Measurements from ENCODE around the gene SPINK5.

Gene SPINK5

DNA sequence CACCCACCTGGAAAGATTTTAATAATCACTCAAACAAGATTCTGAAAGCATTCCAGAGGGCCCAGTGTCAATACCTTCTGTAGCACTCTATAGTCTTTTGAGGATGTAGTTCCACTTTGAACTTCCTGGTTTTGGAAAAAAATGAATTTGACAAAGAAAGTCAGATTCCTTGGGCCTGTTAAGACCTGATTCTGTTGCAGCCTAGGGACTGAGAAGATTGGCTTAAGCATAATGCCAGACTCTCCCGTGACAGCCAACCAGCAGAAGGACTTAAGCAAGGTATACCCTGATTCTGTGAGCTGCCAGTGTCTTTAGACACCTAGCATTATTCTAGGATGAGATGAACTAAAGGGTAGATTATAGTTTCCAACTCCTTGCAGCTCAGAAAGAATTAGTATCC is 6.8 kb downstream of the SPINK5 start:
- Histone ChIP-seq H3K36me3 (ENCODE audit: insufficient read depth, low read length) (no peaks in the 10 kb centered on the region), H3K9me3 (replicated peaks; ENCODE audit: low read length) (no peaks in the 10 kb centered on the region), H3K9ac (ENCODE audit: low read depth, low read length) (no peak overlapping the region), H3K4me3 (ENCODE audit: low read length) (no peak overlapping the region), H3K4me2 (ENCODE audit: low read length) (no peak overlapping the region), H3K4me1 (ENCODE audit: control insufficient read depth, insufficient read depth, low read length) (no peaks in the 10 kb centered on the region), H3K27me3 (ENCODE audit: control insufficient read depth, insufficient read depth, low read length) (no peaks in the 10 kb centered on the region)

DNA sequence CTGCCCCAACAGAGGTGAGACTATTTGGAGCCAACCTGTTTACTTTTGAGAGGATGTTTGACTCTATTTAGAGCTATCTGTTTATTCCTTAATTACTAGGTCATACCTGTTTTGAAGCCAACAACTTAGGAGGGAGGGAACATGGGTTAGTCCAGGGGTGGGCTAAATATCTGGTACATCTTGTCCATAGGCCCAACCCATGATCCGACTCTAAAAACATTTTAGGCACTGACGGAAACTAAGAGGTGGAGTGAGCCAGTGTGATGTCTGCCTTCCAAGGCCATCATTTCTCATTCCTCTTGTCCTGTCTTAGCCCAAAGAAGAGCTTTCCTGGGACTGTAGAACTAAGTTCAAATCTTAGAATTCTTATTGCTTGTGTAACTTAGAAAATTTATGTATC is 8.4 kb downstream of the SPINK5 start:
- H3K4me3 ChIP-seq (ENCODE audit: low read length) = no peak overlapping the region
- H3K36me3 ChIP-seq (ENCODE audit: insufficient read depth, low read length) = no peaks in the 10 kb centered on the region

DNA sequence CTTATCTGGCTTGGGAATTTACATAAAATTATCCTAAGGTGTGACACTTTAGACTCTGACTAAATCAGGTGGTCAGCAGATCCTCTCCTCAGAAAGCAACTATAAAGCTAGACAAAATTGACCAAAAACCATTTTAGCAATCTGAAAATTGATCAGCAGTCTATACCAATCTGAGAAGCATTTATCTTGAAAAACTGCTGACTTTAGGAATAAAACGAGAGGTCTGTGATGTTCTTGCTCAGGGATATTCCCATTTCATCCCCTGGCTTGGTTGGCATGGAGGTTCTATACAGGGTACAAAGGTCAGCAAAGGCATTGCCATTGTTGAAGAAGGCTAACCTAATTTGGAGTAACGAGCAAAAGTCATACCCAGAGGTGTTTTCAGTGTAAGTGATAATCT is 11.7 kb downstream of the SPINK5 start:
- Histone ChIP-seq H3K36me3 (ENCODE audit: insufficient read depth, low read length) (no peaks in the 10 kb centered on the region), H3K27me3 (ENCODE audit: control insufficient read depth, insufficient read depth, low read length) (no peaks in the 10 kb centered on the region), H3K9me3 (replicated peaks; ENCODE audit: low read length) (no peaks in the 10 kb centered on the region), H3K4me3 (ENCODE audit: low read length) (no peak overlapping the region), H3K4me1 (ENCODE audit: control insufficient read depth, insufficient read depth, low read length) (no peaks in the 10 kb centered on the region), H3K9ac (ENCODE audit: low read depth, low read length) (no peak overlapping the region), H3K4me2 (ENCODE audit: low read length) (no peak overlapping the region)

More for the DNA sequence above, 8.4 kb downstream of the SPINK5 start:
- no peaks in the 10 kb centered on the region for H3K9me3 ChIP-seq (replicated peaks; ENCODE audit: low read length)
- H3K9ac ChIP-seq (ENCODE audit: low read depth, low read length) = no peak overlapping the region
- H3K27me3 ChIP-seq (ENCODE audit: control insufficient read depth, insufficient read depth, low read length) = no peaks in the 10 kb centered on the region
- H3K4me2 ChIP-seq (ENCODE audit: low read length) = no peak overlapping the region
- H3K4me1 ChIP-seq (ENCODE audit: control insufficient read depth, insufficient read depth, low read length) = no peaks in the 10 kb centered on the region

DNA sequence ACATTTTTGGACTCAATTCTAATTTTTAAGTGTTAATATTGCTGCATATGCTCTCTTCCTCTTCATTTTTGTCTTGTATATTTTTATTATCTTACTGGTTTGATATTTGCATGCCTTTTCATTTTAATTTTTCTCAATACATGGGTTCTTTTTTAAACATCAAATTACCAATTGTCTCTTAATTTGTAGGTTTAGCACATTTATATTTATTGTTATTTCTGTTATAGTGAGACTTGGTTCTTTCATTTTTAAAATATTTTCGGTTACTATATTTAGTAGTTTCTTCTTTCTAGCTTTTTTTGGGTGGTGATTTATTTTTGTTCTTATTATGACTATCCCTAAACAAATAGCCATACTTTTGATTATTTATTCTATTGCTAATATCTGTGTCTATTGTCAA is 19.4 kb downstream of the SPINK5 start:
- Histone ChIP-seq H3K9me3 (replicated peaks; ENCODE audit: low read length) (no peaks in the 10 kb centered on the region), H3K36me3 (ENCODE audit: insufficient read depth, low read length) (no peaks in the 10 kb centered on the region), H3K27me3 (ENCODE audit: control insufficient read depth, insufficient read depth, low read length) (no peaks in the 10 kb centered on the region), H3K9ac (ENCODE audit: low read depth, low read length) (no peak overlapping the region), H3K4me2 (ENCODE audit: low read length) (no peak overlapping the region), H3K4me1 (ENCODE audit: control insufficient read depth, insufficient read depth, low read length) (no peaks in the 10 kb centered on the region), H3K4me3 (ENCODE audit: low read length) (no peak overlapping the region)

DNA sequence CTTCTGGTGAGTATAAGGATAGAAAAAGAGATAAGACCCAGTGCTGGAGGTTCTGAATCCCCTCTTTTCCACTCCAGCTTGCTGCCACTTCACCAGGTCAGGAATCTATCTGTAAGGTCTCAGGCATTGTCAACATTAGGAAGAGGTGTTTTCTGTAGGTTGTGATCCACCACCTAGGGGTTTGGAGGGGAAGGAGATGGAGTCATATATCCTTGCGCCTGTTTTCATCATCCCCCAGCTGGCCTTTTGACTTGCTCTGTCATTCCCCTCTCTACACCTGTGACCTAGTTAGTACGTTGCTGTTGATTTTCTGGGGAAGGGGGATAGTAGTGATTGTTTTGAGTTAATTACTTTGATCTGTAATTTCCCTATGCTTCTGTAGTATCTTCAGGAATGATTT is 20.5 kb downstream of the SPINK5 start:
- no peak overlapping the region for H3K9ac ChIP-seq (ENCODE audit: low read depth, low read length)
- H3K9me3 ChIP-seq (replicated peaks; ENCODE audit: low read length) = no peaks in the 10 kb centered on the region
- H3K36me3 ChIP-seq (ENCODE audit: insufficient read depth, low read length) = no peaks in the 10 kb centered on the region
- H3K27me3 ChIP-seq (ENCODE audit: control insufficient read depth, insufficient read depth, low read length) = peaks cover 6% of the 10 kb centered on the region
- H3K4me2 ChIP-seq (ENCODE audit: low read length) = no peak overlapping the region
- H3K4me3 ChIP-seq (ENCODE audit: low read length) = no peak overlapping the region
- no peaks in the 10 kb centered on the region for H3K4me1 ChIP-seq (ENCODE audit: control insufficient read depth, insufficient read depth, low read length)

DNA sequence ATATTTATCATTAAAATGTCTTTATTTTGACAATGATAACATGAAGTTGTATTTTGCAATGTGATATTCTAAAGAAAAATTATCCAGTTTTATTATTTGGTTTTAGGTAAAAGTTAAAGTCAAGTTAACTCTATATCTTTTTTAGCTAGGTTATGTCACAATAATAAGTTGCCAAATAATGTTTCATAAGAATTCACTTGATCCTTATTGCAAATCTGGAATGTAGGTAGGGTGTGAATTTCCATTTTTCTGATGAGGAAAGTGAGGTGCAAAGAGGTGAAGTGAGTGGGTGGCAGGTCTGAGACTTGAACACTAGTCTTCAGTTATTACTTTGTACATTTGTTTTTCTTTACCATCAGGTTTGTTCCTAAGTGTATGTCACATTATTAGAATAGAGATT is 21.5 kb downstream of the SPINK5 start:
- Histone ChIP-seq H3K36me3 (ENCODE audit: insufficient read depth, low read length) (no peaks in the 10 kb centered on the region), H3K4me2 (ENCODE audit: low read length) (no peak overlapping the region), H3K4me1 (ENCODE audit: control insufficient read depth, insufficient read depth, low read length) (no peaks in the 10 kb centered on the region), H3K9ac (ENCODE audit: low read depth, low read length) (no peak overlapping the region), H3K9me3 (replicated peaks; ENCODE audit: low read length) (no peaks in the 10 kb centered on the region), H3K27me3 (ENCODE audit: control insufficient read depth, insufficient read depth, low read length) (peaks cover 10% of the 10 kb centered on the region), H3K4me3 (ENCODE audit: low read length) (no peak overlapping the region)

DNA sequence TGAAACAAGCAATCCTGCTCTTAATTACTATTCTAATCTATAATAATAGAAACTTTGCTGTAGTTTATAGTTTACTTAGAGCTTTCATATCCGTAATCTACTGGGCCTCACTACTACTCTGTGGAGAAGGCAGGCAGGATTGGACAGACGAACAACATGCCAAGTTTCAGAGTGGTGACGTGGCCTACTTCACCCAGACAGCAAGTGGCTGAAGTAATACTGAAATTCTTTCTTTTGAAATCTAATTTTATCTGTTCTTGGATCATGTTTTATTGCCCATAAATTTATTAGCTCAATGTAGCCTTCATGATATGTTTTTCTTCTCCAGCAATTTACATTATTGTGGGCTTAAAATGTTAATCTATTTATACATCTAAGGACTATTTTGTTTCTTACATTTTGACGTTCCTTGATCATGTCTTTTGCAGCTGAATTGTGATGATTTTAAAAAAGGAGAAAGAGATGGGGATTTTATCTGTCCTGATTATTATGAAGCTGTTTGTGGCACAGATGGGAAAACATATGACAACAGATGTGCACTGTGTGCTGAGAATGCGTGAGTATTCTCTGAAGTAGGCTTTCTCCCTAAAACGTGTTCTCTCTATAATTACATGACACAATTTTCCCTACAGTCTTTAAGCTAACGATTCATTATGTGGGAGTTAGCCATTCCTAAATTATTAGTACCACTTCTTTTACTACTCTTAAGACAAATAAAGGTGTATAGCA is 22.4 kb downstream of the SPINK5 start:
- no peaks in the 10 kb centered on the region for H3K36me3 ChIP-seq (ENCODE audit: insufficient read depth, low read length)
- H3K4me1 ChIP-seq (ENCODE audit: control insufficient read depth, insufficient read depth, low read length) = no peaks in the 10 kb centered on the region
- H3K4me2 ChIP-seq (ENCODE audit: low read length) = no peak overlapping the region
- peaks cover 10% of the 10 kb centered on the region for H3K27me3 ChIP-seq (ENCODE audit: control insufficient read depth, insufficient read depth, low read length)
- no peaks in the 10 kb centered on the region for H3K9me3 ChIP-seq (replicated peaks; ENCODE audit: low read length)
- no peak overlapping the region for H3K9ac ChIP-seq (ENCODE audit: low read depth, low read length)
- no peak overlapping the region for H3K4me3 ChIP-seq (ENCODE audit: low read length)

DNA sequence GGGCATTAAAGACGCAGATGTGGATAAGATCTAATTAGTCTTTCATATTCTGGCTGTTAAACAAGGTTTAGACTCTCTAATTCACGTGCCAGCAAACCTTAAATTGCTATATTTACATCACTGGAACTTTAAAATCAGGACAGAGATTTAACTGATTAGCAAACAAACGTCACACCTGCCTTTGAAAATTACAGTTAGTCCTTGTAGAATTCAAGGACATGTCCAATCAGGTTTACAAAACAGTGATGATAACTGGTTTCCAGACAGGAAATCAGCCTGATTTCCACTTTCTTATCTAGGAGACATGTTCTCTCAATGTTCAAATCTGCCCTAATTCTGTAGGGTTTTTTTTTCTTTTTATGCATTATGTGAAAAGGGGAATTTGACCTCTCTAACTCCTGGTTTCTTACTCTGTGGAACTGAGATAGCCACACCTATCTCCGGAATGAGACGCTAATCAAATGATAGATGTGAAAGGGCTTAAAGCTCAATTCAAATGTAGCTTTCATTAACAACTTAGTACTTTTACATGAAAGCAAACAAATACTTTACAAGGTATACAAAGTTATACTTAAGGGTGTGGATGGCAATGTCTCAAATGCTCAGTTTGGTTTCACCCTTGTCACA is 26.5 kb downstream of the SPINK5 start:
- no peak overlapping the region for H3K4me2 ChIP-seq (ENCODE audit: low read length)
- no peaks in the 10 kb centered on the region for H3K36me3 ChIP-seq (ENCODE audit: insufficient read depth, low read length)
- H3K4me1 ChIP-seq (ENCODE audit: control insufficient read depth, insufficient read depth, low read length) = no peaks in the 10 kb centered on the region
- H3K4me3 ChIP-seq (ENCODE audit: low read length) = no peak overlapping the region
- peaks cover 10% of the 10 kb centered on the region for H3K27me3 ChIP-seq (ENCODE audit: control insufficient read depth, insufficient read depth, low read length)
- no peak overlapping the region for H3K9ac ChIP-seq (ENCODE audit: low read depth, low read length)
- H3K9me3 ChIP-seq (replicated peaks; ENCODE audit: low read length) = no peaks in the 10 kb centered on the region

DNA sequence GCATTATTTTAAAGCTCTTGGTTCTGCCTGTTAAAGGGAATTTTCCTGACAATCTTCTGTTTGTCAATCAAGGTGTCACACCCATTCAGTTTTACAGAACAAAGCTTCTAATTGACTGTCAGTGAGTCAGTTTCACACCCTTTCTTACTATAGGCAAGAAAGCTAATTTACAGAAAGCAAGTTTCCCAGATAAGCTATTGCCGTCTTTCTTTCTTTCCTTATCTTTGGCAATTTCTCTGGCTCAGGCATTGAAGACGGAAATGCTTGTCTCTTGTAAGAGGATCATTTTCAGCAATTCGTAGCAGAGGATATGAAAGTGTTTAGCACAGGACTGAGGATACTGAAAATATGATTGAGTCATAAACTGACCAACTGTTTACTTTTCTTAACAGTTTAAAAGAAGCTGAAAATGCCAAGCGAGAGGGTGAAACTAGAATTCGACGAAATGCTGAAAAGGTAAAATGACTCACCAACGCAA is 27.0 kb downstream of the SPINK5 start:
- Histone ChIP-seq H3K4me2 (ENCODE audit: low read length) (no peak overlapping the region), H3K9me3 (replicated peaks; ENCODE audit: low read length) (no peaks in the 10 kb centered on the region), H3K4me1 (ENCODE audit: control insufficient read depth, insufficient read depth, low read length) (no peaks in the 10 kb centered on the region), H3K4me3 (ENCODE audit: low read length) (no peak overlapping the region), H3K27me3 (ENCODE audit: control insufficient read depth, insufficient read depth, low read length) (peaks cover 10% of the 10 kb centered on the region), H3K9ac (ENCODE audit: low read depth, low read length) (no peak overlapping the region), H3K36me3 (ENCODE audit: insufficient read depth, low read length) (no peaks in the 10 kb centered on the region)

DNA sequence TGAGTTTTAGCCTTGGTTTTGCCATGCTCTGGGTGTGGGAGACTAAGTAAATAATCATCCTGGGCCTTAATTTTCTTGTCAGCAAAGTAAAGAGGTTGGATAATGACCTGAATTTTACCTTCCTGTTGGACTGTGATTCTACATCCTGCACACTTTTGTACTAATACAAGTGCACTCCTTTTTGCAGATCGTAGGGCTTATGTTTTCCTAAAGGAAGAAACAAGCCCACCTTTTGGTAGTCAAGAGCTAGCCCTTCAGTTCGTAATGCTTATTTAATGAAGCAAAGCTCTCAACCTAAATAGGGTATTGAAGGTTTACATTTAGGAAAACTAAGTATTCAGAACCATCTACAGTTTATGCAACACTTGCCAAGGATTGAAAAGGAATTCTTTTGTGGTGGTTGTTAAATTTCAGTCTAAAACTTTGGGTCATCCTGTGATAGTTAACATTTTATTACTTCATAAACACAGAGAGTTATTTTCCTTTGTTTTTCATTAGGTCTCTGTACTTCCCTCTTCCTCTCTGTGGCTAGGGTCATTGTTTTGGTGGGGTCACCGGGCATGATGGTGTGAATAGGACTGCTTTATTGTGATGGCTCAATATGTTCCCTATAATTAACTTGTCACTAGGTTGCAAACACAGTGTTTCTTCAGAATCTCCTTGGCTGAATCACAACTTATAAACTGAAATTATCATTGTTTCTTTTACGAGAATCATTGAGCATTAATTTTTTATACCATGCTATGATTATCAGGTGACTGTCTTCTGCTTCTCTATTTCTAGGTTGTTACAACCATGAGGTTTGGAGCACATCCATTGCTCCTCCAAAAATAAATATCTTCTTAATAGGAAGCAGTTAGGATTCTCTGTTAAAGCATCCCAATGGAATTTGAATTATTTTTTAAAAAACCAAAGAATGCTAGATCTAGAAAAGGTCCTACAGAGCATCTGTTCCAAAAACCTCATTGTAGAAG is 28.5 kb downstream of the SPINK5 start:
- H3K4me1 ChIP-seq (ENCODE audit: control insufficient read depth, insufficient read depth, low read length) = no peaks in the 10 kb centered on the region
- H3K36me3 ChIP-seq (ENCODE audit: insufficient read depth, low read length) = no peaks in the 10 kb centered on the region
- peaks cover 10% of the 10 kb centered on the region for H3K27me3 ChIP-seq (ENCODE audit: control insufficient read depth, insufficient read depth, low read length)
- H3K9me3 ChIP-seq (replicated peaks; ENCODE audit: low read length) = no peaks in the 10 kb centered on the region
- no peak overlapping the region for H3K4me2 ChIP-seq (ENCODE audit: low read length)
- no peak overlapping the region for H3K4me3 ChIP-seq (ENCODE audit: low read length)
- no peak overlapping the region for H3K9ac ChIP-seq (ENCODE audit: low read depth, low read length)

DNA sequence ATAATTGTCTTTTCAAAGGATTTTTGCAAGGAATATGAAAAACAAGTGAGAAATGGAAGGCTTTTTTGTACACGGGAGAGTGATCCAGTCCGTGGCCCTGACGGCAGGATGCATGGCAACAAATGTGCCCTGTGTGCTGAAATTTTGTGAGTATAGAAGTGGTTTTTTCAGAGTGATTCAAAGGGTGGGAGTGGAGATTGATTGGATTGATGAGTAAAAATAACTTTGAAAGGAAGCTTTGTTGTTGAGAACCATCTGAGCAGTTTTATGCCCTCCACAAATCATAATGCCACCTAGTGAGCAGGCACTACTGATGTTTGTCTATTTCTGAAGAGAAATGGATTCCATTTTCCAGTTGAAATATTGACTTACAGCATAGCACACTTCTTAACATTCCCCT is 30.6 kb downstream of the SPINK5 start:
- Histone ChIP-seq H3K4me2 (ENCODE audit: low read length) (no peak overlapping the region), H3K27me3 (ENCODE audit: control insufficient read depth, insufficient read depth, low read length) (peaks cover 11% of the 10 kb centered on the region), H3K4me3 (ENCODE audit: low read length) (no peak overlapping the region)

More for the DNA sequence above, 30.6 kb downstream of the SPINK5 start:
- no peaks in the 10 kb centered on the region for H3K4me1 ChIP-seq (ENCODE audit: control insufficient read depth, insufficient read depth, low read length)
- H3K36me3 ChIP-seq (ENCODE audit: insufficient read depth, low read length) = no peaks in the 10 kb centered on the region
- H3K9me3 ChIP-seq (replicated peaks; ENCODE audit: low read length) = no peaks in the 10 kb centered on the region
- H3K9ac ChIP-seq (ENCODE audit: low read depth, low read length) = no peak overlapping the region

Measured in skeletal muscle satellite cell (primary cell).